GM18951 (cell line): Measurements from ENCODE around the gene KIF26A.
"Not testable (repeated sequence)": the region's sequence is repeated elsewhere in the genome, so short reads cannot be mapped to it uniquely, and the experiment has no call there.

Experiments used
- POLR2A ChIP-seq: IDR thresholded peaks from 4 replicates; pipeline ENCODE4 v1.6.1; 2011; ENCODE audit warnings: mild to moderate bottlenecking; ENCODE audit not compliant: insufficient read length, insufficient read depth; ENCODE audit errors: extremely low read depth
- in situ Hi-C: fragments of 300-500 bp; cut with MboI; formaldehyde crosslinking; loops from one replicate; pipeline ENCODE4 v1.12.0; 2022; ENCODE audit warnings: low sequenced_read_pairs, mixed read lengths, inconsistent platforms; ENCODE audit not compliant: unreplicated experiment

KIF26A gene

DNA sequence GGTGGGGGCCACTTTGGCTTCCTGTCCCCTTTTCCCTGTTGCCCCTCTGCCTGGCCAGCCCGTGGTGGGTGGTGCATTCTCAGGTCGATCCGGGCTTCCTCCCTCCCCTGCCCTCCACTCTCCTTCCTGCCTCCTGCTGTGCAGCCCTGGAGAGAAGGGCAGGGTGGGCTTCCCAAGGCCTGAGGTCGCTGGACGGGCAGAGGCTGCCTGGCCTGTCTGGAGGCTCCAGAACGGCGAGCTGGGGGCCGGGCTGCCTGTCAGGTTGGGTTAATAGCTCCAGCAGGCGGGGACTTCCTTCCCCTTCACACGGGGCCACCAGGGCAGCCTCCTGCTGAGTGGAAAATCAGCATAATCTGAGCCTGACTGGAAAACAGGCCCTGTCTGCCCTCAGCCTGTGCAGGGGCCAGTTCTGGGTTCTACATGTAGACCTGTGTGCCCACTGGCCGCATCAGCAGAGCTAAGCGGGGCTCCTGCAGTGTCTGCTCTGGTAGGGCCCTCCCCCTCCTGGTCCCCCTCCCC lies 11.3 kb downstream of the KIF26A start:
- in situ Hi-C loops = no loop called here
- no peak for TF ChIP-seq POLR2A

DNA sequence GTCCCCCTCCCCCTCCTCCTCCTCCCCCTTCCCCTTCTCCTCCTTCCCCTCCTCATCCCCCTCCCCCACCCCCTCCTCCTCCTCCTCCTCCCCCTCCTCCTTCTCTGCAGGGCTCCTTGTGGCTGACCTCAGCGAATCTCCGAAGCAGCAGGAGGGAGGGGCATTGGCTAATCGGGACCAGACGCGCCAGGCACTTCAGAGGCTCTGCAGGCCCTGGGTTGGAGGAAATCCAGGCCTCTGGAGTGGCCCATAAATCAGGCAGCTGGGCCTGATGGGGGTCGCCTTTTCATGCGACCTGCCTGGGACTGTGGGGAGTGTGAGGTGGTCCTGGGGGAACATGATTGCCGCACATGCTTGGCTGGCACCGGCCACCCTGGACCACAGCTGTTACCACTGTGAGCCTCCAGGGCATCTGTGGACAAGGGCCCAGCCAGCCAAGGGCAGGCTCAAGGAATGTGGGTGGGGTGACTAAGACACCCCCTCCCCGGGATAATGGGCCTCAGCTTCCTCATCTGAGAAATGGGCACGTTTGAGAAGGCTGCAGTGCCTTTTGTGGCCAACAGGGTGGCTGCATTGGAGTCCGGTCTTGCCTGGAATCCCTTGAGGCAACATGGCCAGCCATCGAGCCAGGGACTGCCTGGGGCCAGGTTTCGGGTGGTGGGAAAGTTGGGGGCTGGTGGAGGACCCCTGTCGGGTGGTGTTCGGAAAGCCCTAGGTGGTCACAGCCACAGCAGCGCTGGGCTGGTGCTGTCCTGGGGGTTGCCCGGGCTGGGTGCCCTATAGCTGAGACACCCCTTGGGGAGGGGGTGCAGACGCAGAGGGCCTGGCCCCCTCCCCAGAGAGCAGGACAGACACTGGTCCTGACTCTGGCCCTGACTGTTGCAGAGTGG lies 12.0 kb downstream of the KIF26A start:
- no peak for TF ChIP-seq POLR2A
- in situ Hi-C loops = no loop called here

DNA sequence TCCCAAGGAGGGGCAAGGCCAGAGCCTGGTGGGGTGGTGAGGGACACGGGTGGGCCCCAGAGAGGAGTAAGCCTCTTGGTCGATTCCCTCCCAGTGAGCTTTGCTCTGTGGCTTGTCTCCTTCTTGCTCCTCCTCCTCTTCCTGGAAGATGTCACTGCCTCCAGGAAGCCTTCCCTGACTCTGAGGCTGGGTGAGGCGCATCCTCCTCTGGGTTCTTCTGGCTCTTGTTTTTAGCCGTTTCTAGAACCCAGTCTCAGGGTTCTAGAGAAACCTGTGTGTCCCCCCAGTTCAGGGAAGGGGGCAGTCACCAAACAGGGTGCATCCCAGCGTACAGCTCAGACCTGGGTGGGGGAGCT lies 12.6 kb downstream of the KIF26A start:
- TF ChIP-seq POLR2A = no peak
- in situ Hi-C loops = no loop called here

DNA sequence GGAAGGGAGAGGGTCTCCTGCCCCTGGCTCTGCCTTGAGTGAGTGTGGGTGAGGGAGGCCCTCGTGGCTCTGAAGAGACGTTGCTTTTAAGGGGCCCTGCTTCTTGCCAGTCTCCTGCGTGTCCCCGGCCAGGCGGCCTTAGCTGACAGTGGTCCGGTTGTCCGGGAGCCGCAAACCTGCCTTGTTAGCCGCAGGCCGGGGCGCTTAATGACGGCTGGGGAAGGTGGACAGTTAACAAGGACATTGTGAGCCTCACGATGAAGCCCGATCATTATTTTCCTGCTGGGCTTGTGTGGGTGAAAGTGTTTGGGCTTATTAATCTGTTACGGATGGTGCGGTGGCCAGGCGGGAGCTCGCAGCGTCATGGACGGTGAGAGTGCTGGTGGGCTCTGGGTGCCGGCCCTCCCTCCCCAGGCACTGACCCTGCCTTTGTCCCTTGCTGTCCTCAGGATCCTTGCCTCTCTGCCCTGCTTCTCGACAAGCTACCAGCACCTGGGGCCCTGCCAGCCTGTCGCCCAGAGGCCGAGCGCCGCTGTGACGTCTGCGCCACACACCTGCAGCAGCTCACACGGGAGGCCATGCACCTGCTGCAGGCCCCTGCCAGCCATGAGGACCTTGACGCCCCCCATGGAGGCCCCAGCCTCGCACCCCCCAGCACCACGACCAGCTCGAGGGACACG lies 13.3 kb downstream of the KIF26A start:
- in situ Hi-C loops = no loop called here
- no peak for TF ChIP-seq POLR2A

DNA sequence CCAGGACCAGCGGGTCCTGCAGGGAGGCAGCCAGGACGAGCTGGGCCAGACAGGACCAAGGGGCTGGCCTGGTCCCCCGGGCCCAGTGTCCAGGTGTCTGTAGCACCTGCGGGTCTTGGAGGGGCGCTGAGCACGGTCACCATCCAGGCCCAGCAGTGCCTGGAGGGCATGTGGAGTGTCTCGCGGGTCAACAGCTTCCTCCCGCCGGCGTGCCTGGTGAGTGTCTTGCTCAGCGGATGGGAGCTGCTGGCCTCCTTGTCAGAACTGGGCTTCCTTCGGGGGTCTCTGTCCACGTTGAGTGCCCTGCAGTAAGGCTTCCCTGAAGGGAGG lies 13.8 kb downstream of the KIF26A start:
- in situ Hi-C loops = no loop called here

DNA sequence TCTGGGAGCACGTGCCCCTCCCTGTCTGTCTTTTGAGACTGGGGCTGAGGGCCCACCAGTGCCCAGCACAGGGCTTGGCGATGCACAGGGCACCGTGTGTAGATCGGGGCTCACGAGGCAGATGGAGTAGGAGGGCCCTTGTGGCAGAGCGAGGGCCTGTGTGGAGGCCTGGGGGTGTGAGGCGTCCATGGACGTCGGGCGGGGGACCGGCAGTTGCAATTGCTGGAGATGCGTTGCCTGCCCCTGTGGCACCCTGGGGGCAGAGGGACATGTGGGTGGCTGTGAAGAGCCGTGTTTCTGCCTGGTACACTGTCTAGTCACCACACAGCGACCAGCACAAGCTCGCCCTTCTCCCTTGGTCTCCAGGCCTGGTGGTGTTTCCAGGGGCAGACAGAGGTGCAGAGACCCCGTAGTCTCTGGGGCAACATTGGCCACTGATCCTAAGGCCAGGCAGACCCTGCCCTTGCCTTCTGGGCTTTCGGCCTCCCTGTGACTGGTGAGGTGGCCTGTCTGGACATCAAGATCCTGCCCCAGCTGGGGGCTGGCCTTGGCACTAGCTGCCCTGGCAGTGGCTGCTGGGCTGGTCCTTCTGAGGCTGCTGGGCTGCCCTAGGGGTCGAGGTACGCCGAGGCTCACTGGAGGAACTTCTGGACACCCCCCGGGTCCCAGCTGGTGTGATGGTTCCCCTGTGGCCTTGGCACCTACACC lies 14.5 kb downstream of the KIF26A start:
- no peak for TF ChIP-seq POLR2A
- in situ Hi-C loops = no loop called here

More for the DNA sequence above, 13.8 kb downstream of the KIF26A start:
- TF ChIP-seq POLR2A = no peak

DNA sequence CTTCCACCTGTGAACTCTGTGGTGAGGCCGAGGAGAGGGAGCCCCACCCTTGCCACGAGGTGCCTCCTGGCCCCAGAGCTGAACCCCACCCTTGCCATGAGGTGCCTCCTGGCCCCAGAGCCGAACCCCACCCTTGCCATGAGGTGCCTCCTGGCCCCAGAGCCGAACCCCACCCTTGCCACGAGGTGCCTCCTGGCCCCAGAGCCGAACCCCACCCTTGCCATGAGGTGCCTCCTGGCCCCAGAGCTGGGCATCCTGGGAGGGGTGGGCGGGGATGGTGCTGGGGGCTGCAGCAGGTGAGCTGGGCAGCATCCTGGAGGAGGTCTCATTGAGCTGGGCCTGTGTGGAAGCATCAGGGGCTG lies 15.0 kb downstream of the KIF26A start:
- in situ Hi-C loops = not testable (repeated sequence)

DNA sequence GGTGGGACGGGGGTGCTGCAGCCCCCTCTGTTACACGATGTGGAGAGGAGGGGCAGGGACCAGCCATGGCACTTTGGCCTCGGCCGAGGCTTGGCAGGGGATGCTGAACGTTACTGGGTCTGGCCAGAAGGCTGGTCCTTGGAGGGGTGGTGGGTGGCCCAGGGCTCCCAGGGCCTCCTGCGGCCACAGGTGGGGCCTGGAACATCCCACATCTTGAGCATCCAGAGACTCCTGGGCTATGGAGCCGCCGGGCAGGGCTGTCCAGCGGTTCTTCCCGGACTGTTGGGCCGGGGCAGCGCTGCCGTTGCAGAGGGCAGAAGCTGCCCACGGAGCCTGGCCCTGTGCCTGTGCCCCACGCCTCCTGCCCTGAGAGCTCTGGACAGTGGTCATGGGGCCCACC lies 15.9 kb downstream of the KIF26A start:
- in situ Hi-C loops = no loop called here

DNA sequence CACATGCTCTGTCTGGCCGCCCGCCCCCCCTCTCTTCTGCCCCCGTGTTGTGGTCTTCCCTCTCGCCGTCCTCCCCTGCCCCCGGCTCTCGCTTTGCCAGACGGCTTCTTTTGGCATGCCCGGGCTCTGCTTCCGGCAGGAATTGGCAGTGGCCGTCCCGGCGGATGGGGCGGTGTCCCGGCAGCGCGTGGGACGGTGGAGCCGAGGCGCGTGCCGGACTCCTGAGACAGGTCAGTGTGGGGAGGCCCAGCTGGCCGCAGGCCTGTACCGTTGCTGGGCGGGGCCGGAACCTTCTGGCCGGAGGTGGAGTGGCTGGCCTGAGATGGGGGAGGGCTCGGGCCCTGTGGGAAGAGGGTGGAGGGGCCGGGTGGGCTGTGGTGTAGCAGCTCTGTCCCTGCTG lies 17.1 kb downstream of the KIF26A start:
- in situ Hi-C loops = no loop called here
- no peak for TF ChIP-seq POLR2A

More for the DNA sequence above, 15.9 kb downstream of the KIF26A start:
- no peak for TF ChIP-seq POLR2A

DNA sequence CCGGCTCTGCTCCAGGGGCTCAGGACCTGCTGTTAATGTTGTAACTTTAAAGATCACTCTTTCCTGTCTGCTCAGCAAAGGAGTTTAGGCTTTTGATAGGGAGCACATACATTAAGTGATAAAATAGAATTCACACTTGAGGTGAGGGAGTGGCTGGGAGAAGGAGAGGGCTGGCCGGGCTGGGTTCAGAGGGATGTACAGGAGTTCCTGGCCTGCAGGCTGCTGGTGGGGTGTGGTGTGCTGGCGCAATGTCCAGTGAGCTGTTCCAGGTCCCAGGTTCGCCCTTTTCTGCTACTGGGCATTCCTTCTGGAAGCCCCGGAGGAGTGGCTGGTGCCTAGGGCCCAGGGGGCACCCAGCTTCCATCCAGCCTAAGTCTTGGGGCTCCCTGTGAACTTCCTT lies 17.8 kb downstream of the KIF26A start:
- in situ Hi-C loops = no loop called here
- TF ChIP-seq POLR2A = no peak

DNA sequence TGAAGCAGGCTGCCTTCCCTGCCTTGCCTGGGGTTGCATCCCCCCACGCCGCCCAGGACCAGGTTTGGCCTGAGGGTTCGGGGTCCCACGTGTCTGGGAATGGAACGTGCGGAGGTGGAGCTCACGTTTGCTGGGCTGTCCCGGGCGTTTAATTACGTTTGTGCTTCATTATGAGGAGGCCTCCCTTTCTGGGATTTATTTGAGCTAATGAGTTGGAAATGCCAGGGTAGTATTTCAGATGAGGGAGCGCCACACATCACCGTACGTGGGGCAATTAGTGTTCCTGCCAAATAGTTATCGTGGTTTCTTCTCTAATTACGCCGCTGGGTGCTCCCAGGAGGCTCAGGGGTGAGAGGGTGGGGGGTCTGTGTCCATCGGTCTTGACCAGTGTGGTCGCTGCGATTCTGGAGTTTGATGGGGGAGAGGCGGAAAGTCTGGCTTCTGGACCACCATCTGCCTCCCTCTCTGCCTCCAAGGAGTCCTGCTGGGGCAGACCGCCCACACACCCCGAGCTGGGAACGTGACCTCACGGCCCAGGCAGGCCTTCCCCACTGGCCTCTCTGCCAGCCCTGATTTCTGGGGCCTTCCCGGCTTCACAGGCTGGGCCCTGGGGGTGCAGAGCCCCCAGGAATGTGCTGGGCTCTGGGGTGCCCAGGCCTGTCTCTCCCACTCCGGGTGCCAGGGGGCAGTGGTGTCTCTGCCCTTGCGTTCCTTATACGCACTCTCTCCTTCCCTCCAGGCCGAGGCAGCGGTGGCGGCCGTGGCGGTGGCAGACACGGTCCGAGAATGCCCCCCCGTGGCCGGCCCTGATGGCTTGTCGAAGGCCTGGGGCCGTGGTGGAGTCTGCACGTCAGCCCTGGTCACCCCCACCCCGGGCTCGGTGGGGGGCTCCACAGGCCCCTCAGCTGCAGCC lies 18.9 kb downstream of the KIF26A start:
- TF ChIP-seq POLR2A = no peak
- in situ Hi-C loops = no loop called here

DNA sequence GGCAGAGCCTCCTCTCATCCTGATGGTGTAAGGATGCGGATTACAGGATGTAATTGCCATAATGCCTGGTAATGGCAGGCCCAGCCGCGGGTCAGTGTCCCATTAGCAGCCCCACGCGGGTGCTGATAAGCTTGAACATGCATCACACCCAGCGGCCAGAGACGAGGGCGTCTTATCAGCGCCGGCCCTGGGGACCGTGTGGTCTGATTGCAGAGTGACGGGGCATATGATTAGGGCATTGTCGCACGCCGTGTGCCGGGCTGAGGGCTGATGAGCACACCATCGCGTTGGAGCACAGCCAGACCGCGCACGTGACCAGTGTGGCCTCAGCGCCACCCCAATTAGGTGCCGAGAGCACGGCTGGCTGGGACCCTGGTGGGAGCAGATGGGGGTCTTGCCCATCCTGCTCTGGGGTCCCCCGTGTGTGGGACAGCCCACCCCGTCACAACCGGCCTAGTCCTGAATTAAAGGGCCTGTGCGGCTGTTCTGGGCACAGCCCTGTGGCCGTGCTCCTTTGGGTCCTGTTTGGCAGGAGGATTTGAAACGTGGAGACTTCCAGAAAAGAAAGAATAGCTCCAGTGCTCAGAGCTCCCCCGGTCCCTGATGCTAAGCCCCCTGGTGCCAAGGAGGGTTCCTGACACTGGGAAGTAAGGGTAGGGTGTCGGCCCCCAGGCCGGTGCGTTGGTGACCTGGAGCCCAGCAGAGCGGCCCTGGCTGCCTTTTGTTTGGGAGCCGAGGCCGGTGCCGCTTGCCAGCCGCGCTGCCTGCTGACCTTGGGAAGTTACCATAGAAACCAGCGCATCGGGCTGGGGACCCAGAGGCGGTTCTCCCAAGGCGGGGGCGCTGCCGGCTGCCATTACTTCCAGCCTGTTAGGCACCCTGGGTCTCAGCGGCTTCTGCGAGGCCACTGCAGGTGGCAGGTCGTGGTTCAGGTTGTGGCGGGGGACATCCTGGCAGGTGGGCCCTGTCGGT lies 20.7 kb downstream of the KIF26A start:
- in situ Hi-C loops = no loop called here
- no peak for TF ChIP-seq POLR2A

DNA sequence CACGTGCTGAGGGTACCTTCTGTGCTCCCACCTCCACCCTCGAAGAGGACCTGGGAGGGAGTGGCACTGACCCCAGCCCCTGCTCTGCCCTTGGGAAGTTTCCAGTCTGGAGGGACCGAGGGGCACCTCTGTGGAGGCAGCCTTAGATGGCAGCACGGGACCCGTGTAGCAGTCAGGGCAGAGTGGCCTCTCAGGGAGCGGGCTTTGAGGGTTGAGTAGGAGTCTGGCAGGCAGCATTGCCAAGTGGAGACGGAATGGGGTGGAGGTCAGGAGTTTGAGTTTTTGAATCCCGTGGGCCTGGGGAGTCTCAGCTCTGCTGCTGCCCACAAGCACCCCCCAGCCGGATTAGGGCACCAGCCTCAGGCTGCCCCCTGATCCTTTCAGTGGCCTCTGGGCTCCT lies 21.6 kb downstream of the KIF26A start:
- in situ Hi-C loops = no loop called here
- TF ChIP-seq POLR2A = no peak
